Transverse colon (tissue), 4 donors: ENCODE measurements around the gene ZACN. TPM values are rescaled to one million over a fixed set of nuclear protein-coding genes. Genes with fewer than 3 reads are reported as not detected.

ENCODE experiments used
- DNase-seq: peaks from one replicate; pipeline ENCODE4 v3.0.0-alpha.2; 2019
- H3K27ac ChIP-seq, 4 donors: fragments of 200-600 bp; sonication (generic); 2 replicates each; pipeline ENCODE4 v1.5.1; 2016 to 2018; ENCODE audit warnings: inconsistent platforms in 4 of 4
- H3K27me3 ChIP-seq: fragments of 200-600 bp; sonication (generic); 2 replicates; pipeline ENCODE4 v1.5.1; 2017; ENCODE audit warnings: inconsistent platforms
- H3K36me3 ChIP-seq, 4 donors: fragments of 200-600 bp; sonication (generic); 2 replicates each; pipeline ENCODE4 v1.5.1; 2017 to 2019; ENCODE audit warnings: inconsistent platforms in 4 of 4
- H3K4me1 ChIP-seq, 4 donors: fragments of 200-600 bp; sonication (generic); 2 replicates each; pipeline ENCODE4 v1.5.1; 2017 to 2020; ENCODE audit warnings: inconsistent platforms in 4 of 4
- H3K4me3 ChIP-seq, 4 donors: fragments of 200-600 bp; sonication (generic); 1 replicate in 1 of 4; 2 replicates in 3 of 4; pipeline versions ENCODE4 v1.5.1 to v1.6.1; 2017 to 2019; ENCODE audit warnings: inconsistent platforms in 4 of 4
- H3K9me3 ChIP-seq, 2 donors: fragments of 200-600 bp; sonication (generic); 2 replicates each; pipeline ENCODE4 v1.5.1; 2017 to 2019; ENCODE audit warnings: inconsistent platforms in 2 of 2
- EP300 ChIP-seq: sonication (generic); formaldehyde crosslinking; IDR thresholded peaks from one replicate; pipeline ENCODE4 v1.6.1; 2017; ENCODE audit warnings: antibody characterized with exemption, low read depth
- POLR2A ChIP-seq: fragments of 450-650 bp; IDR thresholded peaks from one replicate; pipeline ENCODE4 v1.6.1; 2016; ENCODE audit warnings: antibody characterized with exemption, mild to moderate bottlenecking, moderate library complexity
- POLR2AphosphoS5 ChIP-seq, 3 donors: sonication (generic); formaldehyde crosslinking; IDR thresholded peaks; one replicate each; pipeline ENCODE4 v1.6.1; 2016; ENCODE audit warnings: antibody characterized with exemption in 3 of 3
- WGBS, 2 donors: methylation state at CpG; one replicate each; pipeline ENCODE4 v1.1.5; 2018; ENCODE audit warnings: low coverage in 1 of 2; 5-methylcytosine and 5-hydroxymethylcytosine counted together
- in situ Hi-C, 4 donors: fragments of 200-750 bp; cut with MboI; loops; one replicate each; pipeline versions ENCODE4 v1.15.0 to v1.15.1; 2017; ENCODE audit warnings: low sequenced_read_pairs in 3 of 4, low pct_ligation_motif_present in 1 of 4, low pct_unique_long_range_greater_than_20kb in 1 of 4
- intact Hi-C: fragments of 100-400 bp; cut with DNase I; formaldehyde crosslinking; loops from one replicate; pipeline ENCODE4 v1.15.1; 2023; ENCODE audit warnings: low total_unique reads
- total RNA-seq, 4 donors: library from RNA; depleted of rRNA; stranded (reverse); fragments of >200 nt; gene quantifications; one replicate each; pipeline ENCODE4 v1.1.0, GENCODE V29; 2016
- TF ChIP-seq, protein P1 (sequence below), 5 experiments: fragments of 200-600 bp in 3 of 5; fragments of 450-650 bp in 2 of 5; sonication (generic) in 3 of 5; IDR thresholded peaks; 1 replicate in 2 of 5; 2 replicates in 3 of 5; pipeline ENCODE4 v1.5.1; 2016 to 2017; ENCODE audit warnings: antibody characterized with exemption in 5 of 5, inconsistent platforms in 3 of 5, mild to moderate bottlenecking in 2 of 5, moderate library complexity in 1 of 5

The ZACN gene
- under 1 TPM in 1 of 4 donors, not detected in 3; 0.40 TPM for total RNA-seq

- H3K27me3 ChIP-seq, result peaks cover 67% of the 10 kb centered on the region
- WGBS, 2 donors, result 50 to 80% methylated on average over 1 to 17 of the region's 17 CpGs
- intact Hi-C loops (loop anchor here (10.0 kb wide), 1 partner anchor 64 kb away; no protein-coding TSS in a partner anchor), in situ Hi-C loops (no loop called here)
- H3K36me3 ChIP-seq, result no peaks in the 10 kb centered on the region
- H3K9me3 ChIP-seq, result no peaks in the 10 kb centered on the region
- DNase-seq, result no peak
- TF ChIP-seq POLR2AphosphoS5 (IDR thresholded peaks at IDR 0.05), result no peak
- TF ChIP-seq EP300, result no peak
- TF ChIP-seq POLR2A, result no peak
- TF ChIP-seq, protein P1, sequence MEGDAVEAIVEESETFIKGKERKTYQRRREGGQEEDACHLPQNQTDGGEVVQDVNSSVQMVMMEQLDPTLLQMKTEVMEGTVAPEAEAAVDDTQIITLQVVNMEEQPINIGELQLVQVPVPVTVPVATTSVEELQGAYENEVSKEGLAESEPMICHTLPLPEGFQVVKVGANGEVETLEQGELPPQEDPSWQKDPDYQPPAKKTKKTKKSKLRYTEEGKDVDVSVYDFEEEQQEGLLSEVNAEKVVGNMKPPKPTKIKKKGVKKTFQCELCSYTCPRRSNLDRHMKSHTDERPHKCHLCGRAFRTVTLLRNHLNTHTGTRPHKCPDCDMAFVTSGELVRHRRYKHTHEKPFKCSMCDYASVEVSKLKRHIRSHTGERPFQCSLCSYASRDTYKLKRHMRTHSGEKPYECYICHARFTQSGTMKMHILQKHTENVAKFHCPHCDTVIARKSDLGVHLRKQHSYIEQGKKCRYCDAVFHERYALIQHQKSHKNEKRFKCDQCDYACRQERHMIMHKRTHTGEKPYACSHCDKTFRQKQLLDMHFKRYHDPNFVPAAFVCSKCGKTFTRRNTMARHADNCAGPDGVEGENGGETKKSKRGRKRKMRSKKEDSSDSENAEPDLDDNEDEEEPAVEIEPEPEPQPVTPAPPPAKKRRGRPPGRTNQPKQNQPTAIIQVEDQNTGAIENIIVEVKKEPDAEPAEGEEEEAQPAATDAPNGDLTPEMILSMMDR (IDR thresholded peaks at IDR 0.05), result no peak
- peaks cover 14 to 33% (median 31%) of the 10 kb centered on the region in 4 donors for H3K4me1 ChIP-seq
- no peak within 1 kb of the TSS for H3K27ac ChIP-seq
- no peak within 1 kb of the TSS for H3K4me3 ChIP-seq
Measured at GRCh38 chr17:76078860-76079534, at the start of gene ZACN. ZACN (plus strand) TSS chr17:76079182; CDS start chr17:76079265, 83 bp downstream.

DNA sequence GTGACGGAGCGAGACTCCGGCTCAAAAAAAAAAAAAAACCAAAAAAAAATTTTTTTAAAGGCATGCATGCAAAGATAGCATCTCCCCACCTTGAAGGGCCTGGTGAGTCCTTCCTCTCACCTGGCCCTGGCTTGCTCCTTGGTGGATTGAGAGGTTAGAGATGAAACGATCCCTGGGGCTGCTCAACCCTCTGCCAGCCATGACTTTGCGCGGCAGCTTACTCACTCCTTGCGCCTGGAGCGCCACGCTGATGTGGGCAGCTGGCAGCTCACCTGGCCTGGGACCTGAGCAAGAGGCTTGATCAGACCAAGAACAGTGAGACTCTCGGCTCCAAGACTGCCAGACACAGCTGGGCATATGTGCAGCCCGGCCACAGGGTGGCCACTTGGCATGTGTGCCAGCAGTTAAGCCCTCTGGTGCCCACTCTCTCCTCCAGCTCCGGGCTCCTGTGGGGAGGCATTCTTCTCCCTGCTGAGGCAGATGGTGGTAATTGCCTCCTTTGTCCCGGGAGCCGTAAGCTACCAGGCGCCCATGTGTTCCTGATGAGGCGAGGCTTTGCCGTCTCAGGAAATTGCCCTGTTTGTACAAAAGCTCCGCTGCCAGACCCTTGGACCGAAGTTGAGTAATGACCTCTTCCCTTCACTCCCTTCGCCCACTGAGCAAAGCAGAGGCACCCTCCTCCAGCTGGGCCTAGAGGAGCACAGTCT lies 46.8 kb upstream of the ZACN start:
- H3K9me3 ChIP-seq, result no peaks in the 10 kb centered on the region
- peak overlapping the region in 2 of 4 donors; percentile 81 to 90 for H3K27ac ChIP-seq
- TF ChIP-seq EP300, result no peak
- no peak for TF ChIP-seq POLR2AphosphoS5 (IDR thresholded peaks at IDR 0.05)
- TF ChIP-seq, protein P1 (IDR thresholded peaks at IDR 0.05), result peak in 4 of 5 experiments; percentile 13 to 35 (median 20)
- TF ChIP-seq POLR2A, result no peak
- H3K4me1 ChIP-seq, result peaks cover 10 to 43% (median 31%) of the 10 kb centered on the region in 4 donors
- 69 to 70% methylated on average over 4 to 20 of the region's 20 CpGs for WGBS, 2 donors
- DNase-seq, result no peak
- no peaks in the 10 kb centered on the region for H3K27me3 ChIP-seq
- no peaks in the 10 kb centered on the region for H3K36me3 ChIP-seq
- H3K4me3 ChIP-seq, result no peak overlapping the region
- in situ Hi-C loops (no loop called here), intact Hi-C loops (no loop called here)

- in situ Hi-C loops, result no loop called here
- H3K27ac ChIP-seq, result peak overlapping the region; percentile 24 to 90 (median 80)
Measured at GRCh38 chr17:76032780-76033108, 46.2 kb upstream of the ZACN start.

DNA sequence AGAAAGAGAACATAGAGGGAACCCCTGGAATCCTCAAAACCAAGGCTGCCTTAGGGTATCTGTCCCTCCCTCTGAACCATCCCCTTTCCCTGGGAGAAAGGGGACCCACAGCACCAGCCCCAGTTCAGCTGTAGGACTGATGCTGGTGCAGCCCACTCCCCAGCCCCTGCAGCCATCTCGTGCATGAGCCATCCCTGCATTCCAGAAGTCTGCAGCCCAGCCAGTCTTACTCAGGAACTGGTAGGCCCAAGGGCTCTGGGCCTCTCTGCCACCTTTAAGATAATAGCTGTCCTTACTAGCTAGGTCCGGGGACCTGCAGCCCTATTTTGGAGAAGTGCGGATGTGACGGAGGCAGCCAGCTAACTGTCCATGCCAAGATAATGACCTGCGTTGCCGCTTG lies 45.8 kb upstream of the ZACN start:
- DNase-seq, result no peak
- TF ChIP-seq POLR2A, result no peak
- TF ChIP-seq, protein P1 (IDR thresholded peaks at IDR 0.05), result no peak
- no peak for TF ChIP-seq POLR2AphosphoS5 (IDR thresholded peaks at IDR 0.05)
- TF ChIP-seq EP300, result no peak
- Histone ChIP-seq H3K36me3 (no peaks in the 10 kb centered on the region), H3K4me1 (peaks cover 13 to 39% (median 28%) of the 10 kb centered on the region in 4 donors), H3K27me3 (no peaks in the 10 kb centered on the region), H3K4me3 (no peak overlapping the region), H3K27ac (peak overlapping the region; percentile 24 to 90 (median 80)), H3K9me3 (no peaks in the 10 kb centered on the region)
- 98% methylated on average over 6 of the region's 6 CpGs; no CpG with 5 or more reads in 1 of the 2 donors for WGBS, 2 donors
- intact Hi-C loops, result no loop called here
- in situ Hi-C loops, result no loop called here

More at GRCh38 chr17:76032780-76033108, 46.2 kb upstream of the ZACN start:
- no peaks in the 10 kb centered on the region for H3K36me3 ChIP-seq
- peaks cover 13 to 43% (median 30%) of the 10 kb centered on the region in 4 donors for H3K4me1 ChIP-seq
- TF ChIP-seq POLR2A (no peak), EP300 (no peak), POLR2AphosphoS5 (IDR thresholded peaks at IDR 0.05) (no peak)
- TF ChIP-seq, protein P1 (IDR thresholded peaks at IDR 0.05), result no peak
- WGBS, 2 donors, result 96 to 100% methylated on average over 2 to 5 of the region's 5 CpGs
- H3K9me3 ChIP-seq, result no peaks in the 10 kb centered on the region
- intact Hi-C loops, result no loop called here
- no peaks in the 10 kb centered on the region for H3K27me3 ChIP-seq
- no peak for DNase-seq
- no peak overlapping the region for H3K4me3 ChIP-seq
